Gastrocnemius medialis (tissue), 4 donors: ENCODE data around the gene PCLO. TPM values are rescaled to one million over a fixed set of nuclear protein-coding genes. Genes with fewer than 3 reads are reported as not detected.

ENCODE experiments used
- ATAC-seq, 2 donors: fragments of 150-250 bp; one replicate each; pipeline ENCODE4 v1.9.1; 2016
- DNase-seq, 2 donors: peaks; one replicate each; pipeline ENCODE4 v3.0.0-alpha.2; 2019
- H3K27ac ChIP-seq, 4 donors: fragments of 200-600 bp; sonication (generic); 1 replicate in 1 of 4; 2 replicates in 3 of 4; pipeline ENCODE4 v1.5.1; 2016 to 2018; ENCODE audit warnings: mild to moderate bottlenecking in 2 of 4, moderate library complexity in 1 of 4
- H3K27me3 ChIP-seq, 3 donors: fragments of 200-600 bp; sonication (generic) in 2 of 3; 1 replicate in 1 of 3; 2 replicates in 2 of 3; pipeline versions ENCODE4 v1.5.1 to v1.6.0; 2016 to 2019; ENCODE audit warnings: mild to moderate bottlenecking in 1 of 3, moderate library complexity in 1 of 3
- H3K36me3 ChIP-seq, 2 donors: fragments of 200-600 bp; sonication (generic) in 1 of 2; one replicate each; pipeline ENCODE4 v1.5.1; 2017 to 2018
- H3K4me1 ChIP-seq, 2 donors: fragments of 200-600 bp; sonication (generic) in 1 of 2; one replicate each; pipeline ENCODE4 v1.5.1; 2016 to 2017; ENCODE audit warnings: mild to moderate bottlenecking in 2 of 2
- H3K4me3 ChIP-seq, 4 donors: fragments of 200-600 bp; sonication (generic) in 3 of 4; 1 replicate in 1 of 4; 2 replicates in 3 of 4; pipeline ENCODE4 v1.5.1; 2016 to 2019; ENCODE audit warnings: mild to moderate bottlenecking in 2 of 4
- H3K9me3 ChIP-seq, 3 donors: fragments of 200-600 bp; sonication (generic) in 2 of 3; 1 replicate in 1 of 3; 2 replicates in 2 of 3; pipeline ENCODE4 v1.5.1; 2016 to 2019
- CTCF ChIP-seq, 5 experiments: fragments of 450-650 bp in 3 of 5; fragments of 200-600 bp in 2 of 5; sonication (generic) in 2 of 5; IDR thresholded peaks in 4 of 5; conservative IDR thresholded peaks in 1 of 5; 1 replicate in 4 of 5; 2 replicates in 1 of 5; pipeline ENCODE4 v1.5.1; 2016 to 2019; ENCODE audit warnings: antibody characterized with exemption in 5 of 5, mild to moderate bottlenecking in 3 of 5, moderate library complexity in 3 of 5
- POLR2A ChIP-seq, 2 donors: fragments of 450-650 bp; IDR thresholded peaks; one replicate each; pipeline ENCODE4 v1.6.1; 2017; ENCODE audit warnings: antibody characterized with exemption in 2 of 2, mild to moderate bottlenecking in 2 of 2, moderate library complexity in 2 of 2
- in situ Hi-C, 4 donors: fragments of 200-750 bp; cut with MboI; loops; one replicate each; pipeline versions ENCODE4 v1.15.0 to v1.8.0; 2017; ENCODE audit warnings: low sequenced_read_pairs in 4 of 4
- intact Hi-C: fragments of 100-400 bp; cut with DNase I; formaldehyde crosslinking; loops from one replicate; pipeline ENCODE4 v1.15.1; 2023; ENCODE audit warnings: low total_unique reads
- total RNA-seq, 4 donors: library from RNA; depleted of rRNA; stranded (reverse); fragments of >200 nt; gene quantifications; one replicate each; pipeline versions ENCODE4 v1.1.0 to v1.2.3, GENCODE V29; 2016

Gene PCLO
- total RNA-seq, 4 donors from 2014 or later, result 0.05 to 0.29 TPM; not detected in 2

- no peak overlapping the region for H3K4me3 ChIP-seq
- H3K9me3 ChIP-seq, result no peaks in the 10 kb centered on the region
- no peaks in the 10 kb centered on the region for H3K27me3 ChIP-seq
- in situ Hi-C loops, result no loop called here
- no peaks in the 10 kb centered on the region for H3K4me1 ChIP-seq
- H3K27ac ChIP-seq, result no peak overlapping the region
- intact Hi-C loops, result no loop called here
- no peak for ATAC-seq
- H3K36me3 ChIP-seq, result no peaks in the 10 kb centered on the region
- no peak for TF ChIP-seq CTCF (IDR thresholded peaks at IDR 0.05 in 4 of 5, conservative IDR thresholded peaks at IDR 0.05 in 1 of 5)
- TF ChIP-seq POLR2A (IDR thresholded peaks at IDR 0.05), result no peak
- no peak for DNase-seq
Measured at GRCh38 chr7:82980130-82980788, 182.4 kb downstream of the PCLO start.

GRCh38 chr7:82975811-82976468, 186.7 kb downstream of the PCLO start:
- Histone ChIP-seq H3K4me1 (no peaks in the 10 kb centered on the region), H3K4me3 (no peak overlapping the region), H3K27me3 (no peaks in the 10 kb centered on the region), H3K36me3 (no peaks in the 10 kb centered on the region), H3K9me3 (no peaks in the 10 kb centered on the region), H3K27ac (no peak overlapping the region)
- DNase-seq, result no peak
- intact Hi-C loops, result no loop called here
- ATAC-seq, result no peak
- in situ Hi-C loops, result no loop called here
- no peak for TF ChIP-seq POLR2A (IDR thresholded peaks at IDR 0.05)
- TF ChIP-seq CTCF (IDR thresholded peaks at IDR 0.05 in 4 of 5, conservative IDR thresholded peaks at IDR 0.05 in 1 of 5), result no peak

DNA sequence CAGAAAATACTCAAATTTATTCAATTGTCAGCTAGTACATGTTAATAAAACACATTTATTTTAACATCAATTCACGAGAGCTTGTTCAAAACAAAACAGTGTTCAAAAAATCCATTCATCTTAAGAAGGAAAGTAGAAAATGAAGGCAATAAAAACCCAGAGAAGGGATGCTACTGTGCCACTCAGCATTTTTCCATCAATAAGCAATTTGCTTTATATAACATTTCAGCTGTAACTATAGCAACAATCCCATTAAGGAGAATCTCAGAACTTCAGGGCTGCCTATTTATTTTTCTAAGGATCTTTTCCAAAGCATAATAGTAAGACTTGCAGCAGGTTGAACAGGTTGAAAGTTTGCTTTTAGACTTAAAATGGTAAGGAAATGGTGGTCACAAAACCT, 190.5 kb downstream of the PCLO start:
- TF ChIP-seq POLR2A (IDR thresholded peaks at IDR 0.05) (no peak), CTCF (IDR thresholded peaks at IDR 0.05 in 4 of 5, conservative IDR thresholded peaks at IDR 0.05 in 1 of 5) (no peak)
- Histone ChIP-seq H3K4me3 (no peak overlapping the region), H3K4me1 (no peaks in the 10 kb centered on the region), H3K36me3 (no peaks in the 10 kb centered on the region), H3K27ac (no peak overlapping the region), H3K9me3 (no peaks in the 10 kb centered on the region), H3K27me3 (no peaks in the 10 kb centered on the region)
- ATAC-seq, result no peak
- no peak for DNase-seq
- intact Hi-C loops, result no loop called here
- in situ Hi-C loops, result no loop called here

DNA sequence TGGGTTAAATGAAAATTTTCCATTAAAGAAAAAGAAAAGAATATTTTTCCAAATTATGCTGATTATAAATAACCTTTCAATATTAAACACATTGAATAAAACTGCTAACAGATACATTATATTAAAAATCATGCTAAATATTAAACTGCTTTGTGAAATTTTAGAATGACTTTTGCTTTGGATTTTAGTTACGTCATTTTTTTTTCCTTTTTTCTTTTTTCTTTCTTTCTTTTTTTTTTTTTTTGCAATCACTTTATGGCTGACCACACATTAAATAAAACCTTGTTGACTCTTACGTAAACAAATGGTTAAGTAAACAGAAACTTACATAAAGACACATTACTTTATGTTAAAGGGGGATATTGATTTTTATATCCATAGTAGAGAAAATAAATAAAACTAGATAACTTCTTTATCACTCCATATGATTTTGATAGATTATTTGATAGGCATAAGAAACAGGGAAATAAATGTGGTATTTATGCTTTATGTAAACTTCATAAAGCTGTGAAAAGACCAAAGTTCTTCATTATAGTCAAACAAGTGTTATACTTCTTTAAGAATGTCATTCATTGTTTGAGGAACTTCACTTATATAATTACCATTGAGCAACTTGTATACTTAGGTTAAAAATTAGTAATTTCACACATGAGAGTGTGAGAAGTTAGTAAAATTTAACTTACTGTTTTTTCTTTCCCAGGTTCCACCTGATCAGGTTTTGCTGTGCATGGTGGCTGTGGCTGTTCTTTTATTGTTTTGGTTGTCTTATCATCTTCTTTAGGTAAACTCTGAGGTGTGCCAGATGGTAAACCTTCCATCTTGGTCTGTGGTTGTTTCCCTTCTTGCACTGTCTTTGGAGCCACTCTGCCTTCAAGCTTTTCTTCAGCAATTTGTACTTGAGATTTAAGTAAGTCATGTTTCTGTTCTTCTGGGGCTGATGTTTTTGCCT, 197.3 kb downstream of the PCLO start:
- intact Hi-C loops, result no loop called here
- ATAC-seq, result no peak
- no peaks in the 10 kb centered on the region for H3K27me3 ChIP-seq

More for the DNA sequence above, 197.3 kb downstream of the PCLO start:
- DNase-seq, result no peak
- in situ Hi-C loops, result no loop called here
- no peak overlapping the region for H3K4me3 ChIP-seq
- no peaks in the 10 kb centered on the region for H3K36me3 ChIP-seq
- TF ChIP-seq CTCF (IDR thresholded peaks at IDR 0.05 in 4 of 5, conservative IDR thresholded peaks at IDR 0.05 in 1 of 5) (no peak), POLR2A (IDR thresholded peaks at IDR 0.05) (no peak)
- no peaks in the 10 kb centered on the region for H3K4me1 ChIP-seq
- no peaks in the 10 kb centered on the region for H3K9me3 ChIP-seq
- H3K27ac ChIP-seq, result no peak overlapping the region
